Measurements from ENCODE around the gene PDE9A. TPM values are rescaled to one million over a fixed set of nuclear protein-coding genes. Genes with fewer than 3 reads are reported as not detected.

PDE9A gene
- total and polyA plus RNA-seq, 2 experiments from 2014 or later, result 26.5 to 31.1 TPM

DNA sequence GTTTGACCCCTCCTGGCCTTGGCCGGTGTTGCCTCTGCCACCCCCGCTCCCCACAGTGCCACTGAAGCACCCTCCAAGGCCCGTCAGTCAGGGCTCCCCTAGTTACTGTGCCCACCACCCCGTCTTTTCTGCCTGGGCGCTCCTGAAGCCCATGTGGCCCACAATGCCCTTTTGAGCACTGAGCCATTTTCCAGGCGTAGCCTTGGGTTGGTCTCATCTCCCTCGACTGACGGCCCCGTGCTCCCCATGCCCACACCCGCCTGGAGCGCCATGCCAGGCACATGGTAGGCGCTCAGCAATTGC is 118.0 kb downstream of the PDE9A start (continued):
- TF ChIP-seq CTCF (conservative IDR thresholded peaks at IDR 0.05; ENCODE audit: low read depth in 2 of 2) (no peak), EZH2 (IDR thresholded peaks at IDR 0.05; ENCODE audit: low read depth, unreplicated experiment) (no peak), REST (IDR thresholded peaks at IDR 0.05; ENCODE audit: unreplicated experiment) (no peak)

GRCh38 chr21:42775123-42775522 is 121.7 kb downstream of the PDE9A start:
- no peak overlapping the region for H3K4me3 ChIP-seq
- H3K4me3 Mint-ChIP-seq, result no peak overlapping the region
- peaks cover 19% of the 10 kb centered on the region for H3K27me3 Mint-ChIP-seq (ENCODE audit: insufficient read depth, low read depth, poor library complexity)
- H3K36me3 ChIP-seq (ENCODE audit: insufficient read depth), result no peaks in the 10 kb centered on the region; the same call in 1 of the 2 replicates
- DNase-seq (ENCODE audit: low spot score) (no peak), ATAC-seq (no peak)
- peaks cover 5% of the 10 kb centered on the region for H3K27me3 ChIP-seq (ENCODE audit: insufficient read depth)
- H3K27ac Mint-ChIP-seq, result no peak overlapping the region
- H2AFZ ChIP-seq, result no peak overlapping the region
- peaks cover 10% of the 10 kb centered on the region; the same call in 1 of the 2 replicates for H3K4me1 ChIP-seq (ENCODE audit: insufficient read depth)
- H3K79me2 ChIP-seq (replicated peaks; ENCODE audit: insufficient read depth), result no peaks in the 10 kb centered on the region
- peaks cover 19% of the 10 kb centered on the region for H3K4me1 Mint-ChIP-seq
- H3K36me3 Mint-ChIP-seq (ENCODE audit: low read depth), result peaks cover 39% of the 10 kb centered on the region
- H3F3A ChIP-seq (replicated peaks; ENCODE audit: low read depth), result no peaks in the 10 kb centered on the region
- H3K4me2 ChIP-seq, result no peak overlapping the region
- no peaks in the 10 kb centered on the region for H4K20me1 ChIP-seq (replicated peaks; ENCODE audit: insufficient read depth)
- no peaks in the 10 kb centered on the region; the same call in 2 of the 3 replicates for H3K9me3 Mint-ChIP-seq
- H3K27ac ChIP-seq (ENCODE audit: low read depth), result no peak overlapping the region
- H3K9me2 ChIP-seq (ENCODE audit: insufficient read depth), result no peaks in the 10 kb centered on the region
- TF ChIP-seq POLR2AphosphoS5 (IDR thresholded peaks at IDR 0.05; ENCODE audit: low read depth), result no peak
- TF ChIP-seq ZNF114 (CRISPR knock-in tag; IDR thresholded peaks at IDR 0.05), result no peak
- TF ChIP-seq NANOG (IDR thresholded peaks at IDR 0.05; ENCODE audit: borderline replicate concordance), result no peak
- no peak for TF ChIP-seq JUNB (IDR thresholded peaks at IDR 0.05; ENCODE audit: unreplicated experiment)
- TF ChIP-seq ZNF331 (CRISPR knock-in tag; IDR thresholded peaks at IDR 0.05; ENCODE audit: low read depth), result no peak
- TF ChIP-seq ETS1 (IDR thresholded peaks at IDR 0.05), result no peak
- no peak for TF ChIP-seq CREB1 (CRISPR knock-in tag; IDR thresholded peaks at IDR 0.05; ENCODE audit: low read depth)
- TF ChIP-seq EZH2 (IDR thresholded peaks at IDR 0.05; ENCODE audit: low read depth, unreplicated experiment), result no peak
- TF ChIP-seq ZNF462 (CRISPR knock-in tag; IDR thresholded peaks at IDR 0.05), result no peak
